K562 (cell line): ENCODE results near the gene FXYD3. TPM values are rescaled to one million over a fixed set of nuclear protein-coding genes. Genes with fewer than 3 reads are reported as not detected.

Experiments
- ATAC-seq: fragments of 200-7000 bp; cut with Tn5 transposase; 3 replicates; pipeline ENCODE4 v1.9.1; 2020; ENCODE audit warnings: moderate library complexity
- BruUV-seq: library from RNA; stranded (reverse); fragments of 400-500 nt; replicated peaks from 2 replicates; lab custom pipeline; 2021; lab: Mats Ljungman, UMichigan
- CTCF ChIA-PET: fragments of 300-600 bp; formaldehyde crosslinking; extraction: SDS; loops from one replicate; lab custom pipeline; 2021; ENCODE audit warnings: low intra/inter-chr PET ratio; lab: Yijun Ruan, JAX
- POLR2A ChIA-PET: fragments of 300-600, 350-650 bp; sonication (Branson Sonifier 250); formaldehyde crosslinking; extraction: SDS; loops from one replicate; lab custom pipeline; 2021; ENCODE audit warnings: antibody characterized with exemption, inconsistent platforms; lab: Yijun Ruan, JAX
- DNase-seq, 4 experiments: peaks; one replicate each; pipeline versions ENCODE4 v3.0.0 to v3.0.0-alpha.2; 2011 to 2018; ENCODE audit warnings: low spot score in 3 of 4, mixed read lengths in 3 of 4; ENCODE audit errors: extremely low read depth in 1 of 4
- FAIRE-seq: peaks from 2 replicates; lab custom pipeline; 2011; peaks lifted over from hg19 to GRCh38; lab: Jason Lieb, UNC
- H2AFZ ChIP-seq: 2 replicates; pipeline ENCODE4 v1.6.0; 2011; ENCODE audit warnings: low read depth, low read length, control low read depth, inconsistent platforms
- H3K27ac ChIP-seq: fragments of 200-600 bp; 3 replicates; pipeline ENCODE4 v1.8.0; 2011; ENCODE audit warnings: low read depth, mild to moderate bottlenecking, control low read depth, inconsistent platforms, low read length, moderate library complexity, mixed read lengths; ENCODE audit errors: extremely low read depth
- H3K27me3 ChIP-seq, 2 experiments: fragments of 300-600 bp in 1 of 2; 2 replicates in 1 of 2; 3 replicates in 1 of 2; pipeline versions ENCODE4 v1.6.0 to v1.8.0; 2011; ENCODE audit warnings: inconsistent platforms in 2 of 2, low read length in 2 of 2, mild to moderate bottlenecking in 1 of 2, mixed read lengths in 1 of 2, moderate library complexity in 1 of 2; ENCODE audit not compliant: control insufficient read depth in 2 of 2, insufficient read depth in 2 of 2
- H3K36me3 ChIP-seq: fragments of 300-600 bp; 3 replicates; pipeline ENCODE4 v1.8.0; 2011; ENCODE audit warnings: mild to moderate bottlenecking, low read length, inconsistent platforms; ENCODE audit not compliant: control insufficient read depth, insufficient read depth
- H3K4me1 ChIP-seq, 2 experiments: fragments of 200-600 bp in 1 of 2; replicated peaks in 1 of 2; 2 replicates in 1 of 2; 3 replicates in 1 of 2; pipeline versions ENCODE4 v1.5.1 to v1.8.0; 2011; ENCODE audit warnings: inconsistent platforms in 2 of 2, low read length in 2 of 2, mild to moderate bottlenecking in 1 of 2, mixed read lengths in 1 of 2, moderate library complexity in 1 of 2; ENCODE audit not compliant: control insufficient read depth in 2 of 2, insufficient read depth in 2 of 2
- H3K4me2 ChIP-seq: 2 replicates; pipeline ENCODE4 v1.6.1; 2011; ENCODE audit warnings: low read length, control low read depth, inconsistent platforms, mixed read lengths; ENCODE audit not compliant: insufficient read depth
- H3K4me3 ChIP-seq: fragments of 200-600 bp; sonication (generic), shearing (Covaris generic); 2 replicates; pipeline ENCODE4 v1.5.1; 2016; ENCODE audit warnings: control low read depth, inconsistent platforms
- H3K79me2 ChIP-seq: fragments of 200-600 bp; 3 replicates; pipeline ENCODE4 v1.8.0; 2011; ENCODE audit warnings: low read length, inconsistent platforms; ENCODE audit not compliant: control insufficient read depth, insufficient read depth
- H3K9ac ChIP-seq, 2 experiments: 2 replicates each; pipeline versions ENCODE4 v1.6.0 to v1.6.1; 2011; ENCODE audit warnings: low read depth in 2 of 2, low read length in 2 of 2, control low read depth in 1 of 2, inconsistent platforms in 1 of 2, mild to moderate bottlenecking in 1 of 2, mixed read lengths in 1 of 2; ENCODE audit not compliant: insufficient read depth in 1 of 2
- H3K9me1 ChIP-seq: one replicate; pipeline ENCODE4 v1.6.0; 2011; ENCODE audit warnings: inconsistent platforms, mild to moderate bottlenecking, low read length, moderate library complexity; ENCODE audit not compliant: control insufficient read depth, insufficient read depth
- H3K9me3 ChIP-seq: replicated peaks from 2 replicates; pipeline ENCODE4 v1.5.1; 2011; ENCODE audit warnings: low read depth, low read length, inconsistent platforms; ENCODE audit not compliant: control insufficient read depth, insufficient read depth
- H4K20me1 ChIP-seq: replicated peaks from 2 replicates; pipeline ENCODE4 v1.6.1; 2011; ENCODE audit warnings: low read length, inconsistent platforms, mixed read lengths; ENCODE audit not compliant: control insufficient read depth, insufficient read depth
- ASH1L ChIP-seq: fragments of 450-650 bp; IDR thresholded peaks from 2 replicates; pipeline ENCODE4 v1.6.1; 2018; ENCODE audit warnings: borderline replicate concordance, mild to moderate bottlenecking, low read depth; ENCODE audit not compliant: partially characterized antibody
- BCL6 ChIP-seq: fragments of 250-450 bp; sonication (Bioruptor Pico); IDR thresholded peaks from 2 replicates; pipeline ENCODE4 v1.4.0; 2020
- CBFA2T2 ChIP-seq: fragments of 450-650 bp; conservative IDR thresholded peaks from 2 replicates; pipeline ENCODE4 v1.6.1; 2017; ENCODE audit warnings: mild to moderate bottlenecking
- CC2D1A ChIP-seq: fragments of 450-650 bp; IDR thresholded peaks from 2 replicates; pipeline ENCODE4 v1.6.1; 2017; ENCODE audit warnings: mild to moderate bottlenecking
- FOS ChIP-seq: IDR thresholded peaks from 3 replicates; pipeline ENCODE4 v1.6.1; 2011; ENCODE audit not compliant: insufficient read length; ENCODE audit errors: extremely low read depth
- HIVEP1 ChIP-seq: fragments of 250-450 bp; sonication (Bioruptor Pico); IDR thresholded peaks from 2 replicates; pipeline ENCODE4 v1.4.0; 2020; ENCODE audit warnings: mild to moderate bottlenecking
- NFYB ChIP-seq: IDR thresholded peaks from 2 replicates; pipeline ENCODE4 v1.6.1; 2011; ENCODE audit warnings: mild to moderate bottlenecking, moderate library complexity; ENCODE audit not compliant: insufficient read length; ENCODE audit errors: extremely low read depth
- PHF21A ChIP-seq: fragments of 450-650 bp; IDR thresholded peaks from 2 replicates; pipeline ENCODE4 v1.6.1; 2017; ENCODE audit warnings: low read depth, borderline replicate concordance
- POLR2A ChIP-seq: fragments of 450-650 bp; conservative IDR thresholded peaks from 2 replicates; pipeline ENCODE4 v1.6.1; 2016
- RAD51 ChIP-seq: fragments of 450-650 bp; IDR thresholded peaks from 2 replicates; pipeline ENCODE4 v1.7.1; 2016; ENCODE audit warnings: low read depth, mild to moderate bottlenecking, borderline replicate concordance
- STAT5A ChIP-seq: IDR thresholded peaks from 2 replicates; pipeline ENCODE4 v1.6.1; 2012; ENCODE audit warnings: low read length, inconsistent platforms, borderline replicate concordance
- ZBTB34 ChIP-seq: fragments of 250-450 bp; sonication (Bioruptor Pico); IDR thresholded peaks from 2 replicates; pipeline ENCODE4 v1.8.0; 2021; ENCODE audit warnings: mild to moderate bottlenecking, moderate library complexity
- WGBS: fragments of 100-300 bp; shearing (Covaris generic); methylation state at CpG from one replicate; pipeline ENCODE4 v1.1.6; 2016; ENCODE audit warnings: low coverage, mixed read lengths; ENCODE audit not compliant: insufficient coverage; ENCODE audit errors: missing lambda C conversion rate; 5-methylcytosine and 5-hydroxymethylcytosine counted together
- in situ Hi-C: fragments of 300-500 bp; cut with MboI; formaldehyde crosslinking; loops from 4 replicates; pipeline ENCODE4 v1.15.0; 2018; ENCODE audit warnings: inconsistent platforms, mixed read lengths
- intact Hi-C: fragments of 100-400 bp; cut with micrococcal nuclease; formaldehyde crosslinking; loops from 2 replicates; pipeline ENCODE4 v1.14.2; 2022
- polyA plus RNA-seq, 8 experiments: library from polyadenylated mRNA; depleted of rRNA in 4 of 8; stranded (reverse) in 5 of 8; unstranded in 3 of 8; fragments of >200 nt; fragmentation: Nextera tagmentation in 2 of 8; fragmentation: Illumina TruSeq in 1 of 8; extraction: Ambion mirVana in 2 of 8; extraction: Trizol in 1 of 8; gene quantifications; 2 replicates each; pipeline versions ENCODE4 v1.2.1 to v1.2.3, GENCODE V29; 2011 to 2014; ENCODE audit warnings: inconsistent platforms in 1 of 8, missing spikeins in 1 of 8
- total RNA-seq, 7 experiments: library from RNA; depleted of rRNA in 6 of 7; stranded (reverse); fragments of >200 nt in 6 of 7; fragmentation: Illumina TruSeq in 2 of 7; extraction: Trizol in 2 of 7; gene quantifications; 2 replicates each; pipeline versions ENCODE4 v1.2.1 to v1.2.3, GENCODE V29; 2011 to 2021; ENCODE audit warnings: low replicate concordance in 1 of 7
- TF ChIP-seq, protein P1 (sequence below): sonication (generic); formaldehyde crosslinking; IDR thresholded peaks from 2 replicates; pipeline ENCODE4 v1.9.0; 2022; ENCODE audit warnings: mild to moderate bottlenecking, missing genetic modification reagents
- TF ChIP-seq, protein P2 (sequence below), 3 experiments: fragments of 200-800 bp in 1 of 3; sonication (Bioruptor generic) in 1 of 3; sonication (generic) in 1 of 3; formaldehyde crosslinking in 1 of 3; IDR thresholded peaks; 2 replicates each; pipeline versions ENCODE4 v1.6.1 to v1.8.0; 2016 to 2022; ENCODE audit warnings: mild to moderate bottlenecking in 2 of 3, missing compliant biosample characterization in 2 of 3, missing genetic modification characterization in 2 of 3, missing genetic modification reagents in 1 of 3

FXYD3 gene
- total and polyA plus RNA-seq, 9 of the 15 experiments (the other 6 are each of a cell fraction or from before 2014, with no cell fraction given), result 0.24 TPM; not detected in 8

- Histone ChIP-seq H3K4me1 (peaks cover 41 to 49% of the 10 kb centered on the region in 2 experiments), H2AFZ (no peak overlapping the region), H3K4me2 (no peak overlapping the region), H3K9ac (no peak overlapping the region; a peak in 1 of 4 replicates), H3K79me2 (peaks cover 56% of the 10 kb centered on the region), H3K9me3 (no peaks in the 10 kb centered on the region), H3K9me1 (no peaks in the 10 kb centered on the region), H3K36me3 (peaks cover 100% of the 10 kb centered on the region), H3K27me3 (no peaks in the 10 kb centered on the region; a peak in 1 of 5 replicates), H3K4me3 (no peak overlapping the region), H4K20me1 (no peaks in the 10 kb centered on the region), H3K27ac (peak overlapping the region; percentile 14; the same call in 1 of the 3 replicates)
- CTCF ChIA-PET, result no interaction called here
- intact Hi-C loops, result no loop called here
- DNase-seq (peak; percentile 76 to 90 (median 85)), ATAC-seq (peak; percentile 93), FAIRE-seq (peak; percentile 90)
- in situ Hi-C loops, result no loop called here
- 30% methylated on average over 2 of the region's 2 CpGs for WGBS
- POLR2A ChIA-PET, result interaction anchor here (0.6 to 1.2 kb wide), 6 partner anchors 8 to 299 kb away, joined by 3 to 4 read pairs (median 3); no protein-coding TSS in a partner anchor
- BruUV-seq, result TSS peak; percentile 0
- TF ChIP-seq FOS (peak; percentile 59), POLR2A (0 out of 2 replicates have a peak, but pooled peaks have one; percentile 44), HIVEP1 (CRISPR knock-in tag) (no peak), ASH1L (peak; percentile 64), CC2D1A (0 out of 2 replicates have a peak, but pooled peaks have one; percentile 55), NFYB (peak; percentile 74), PHF21A (peak; percentile 49; the same call in 1 of the 2 replicates), BCL6 (CRISPR knock-in tag) (no peak), STAT5A (no peak), RAD51 (peak; percentile 91), ZBTB34 (CRISPR knock-in tag) (no peak), CBFA2T2 (peak; percentile 42; the same call in 1 of the 2 replicates)
- TF ChIP-seq, protein P1, sequence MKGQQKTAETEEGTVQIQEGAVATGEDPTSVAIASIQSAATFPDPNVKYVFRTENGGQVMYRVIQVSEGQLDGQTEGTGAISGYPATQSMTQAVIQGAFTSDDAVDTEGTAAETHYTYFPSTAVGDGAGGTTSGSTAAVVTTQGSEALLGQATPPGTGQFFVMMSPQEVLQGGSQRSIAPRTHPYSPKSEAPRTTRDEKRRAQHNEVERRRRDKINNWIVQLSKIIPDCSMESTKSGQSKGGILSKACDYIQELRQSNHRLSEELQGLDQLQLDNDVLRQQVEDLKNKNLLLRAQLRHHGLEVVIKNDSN (CRISPR knock-in tag), result peak; percentile 95
- TF ChIP-seq, protein P2, sequence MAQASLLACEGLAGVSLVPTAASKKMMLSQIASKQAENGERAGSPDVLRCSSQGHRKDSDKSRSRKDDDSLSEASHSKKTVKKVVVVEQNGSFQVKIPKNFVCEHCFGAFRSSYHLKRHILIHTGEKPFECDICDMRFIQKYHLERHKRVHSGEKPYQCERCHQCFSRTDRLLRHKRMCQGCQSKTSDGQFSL (CRISPR knock-in tag; IDR thresholded peaks at IDR 0.05), result no peak
- TF ChIP-seq, protein P2 (tag; IDR thresholded peaks at IDR 0.05), result no peak
Observed at GRCh38 chr19:35161434-35161743, 45.8 kb downstream of the FXYD3 start.
